ENCODE measurements around the gene RASL11A.
"Not testable (repeated sequence)": the region's sequence is repeated elsewhere in the genome, so short reads cannot be mapped to it uniquely, and the experiment has no call there.

The RASL11A gene

DNA sequence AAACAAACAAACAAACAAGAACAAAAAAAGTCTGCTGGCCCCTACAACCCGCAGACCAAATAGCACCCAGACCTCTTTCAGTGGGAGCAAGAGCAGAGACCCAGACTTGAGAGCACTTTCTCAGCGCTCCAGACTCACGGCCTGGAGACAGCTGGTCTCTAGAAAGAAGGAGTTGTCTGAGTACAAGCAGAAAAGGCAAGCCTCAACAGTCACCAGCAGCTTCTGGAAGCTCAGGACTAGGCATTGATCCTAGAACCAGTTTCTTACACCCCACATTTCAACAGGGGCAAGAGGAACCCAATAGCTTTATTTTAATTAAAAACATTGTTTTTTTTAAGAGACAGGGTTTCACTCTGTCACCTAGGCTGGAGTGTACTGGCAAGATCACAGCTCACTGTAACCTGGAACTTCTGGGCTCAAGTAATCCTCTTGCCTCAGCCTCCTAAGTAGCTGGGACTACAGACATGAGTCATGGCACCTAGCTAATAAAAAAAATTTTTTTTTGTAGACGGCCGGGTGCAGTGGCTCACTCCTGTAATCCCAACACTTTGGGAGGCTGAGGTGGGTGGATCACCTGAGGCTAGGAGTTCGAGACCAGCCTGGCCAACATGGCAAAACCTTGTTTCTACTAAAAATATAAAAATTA lies 30.4 kb downstream of the RASL11A start:
- no peak for DNase-seq

DNA sequence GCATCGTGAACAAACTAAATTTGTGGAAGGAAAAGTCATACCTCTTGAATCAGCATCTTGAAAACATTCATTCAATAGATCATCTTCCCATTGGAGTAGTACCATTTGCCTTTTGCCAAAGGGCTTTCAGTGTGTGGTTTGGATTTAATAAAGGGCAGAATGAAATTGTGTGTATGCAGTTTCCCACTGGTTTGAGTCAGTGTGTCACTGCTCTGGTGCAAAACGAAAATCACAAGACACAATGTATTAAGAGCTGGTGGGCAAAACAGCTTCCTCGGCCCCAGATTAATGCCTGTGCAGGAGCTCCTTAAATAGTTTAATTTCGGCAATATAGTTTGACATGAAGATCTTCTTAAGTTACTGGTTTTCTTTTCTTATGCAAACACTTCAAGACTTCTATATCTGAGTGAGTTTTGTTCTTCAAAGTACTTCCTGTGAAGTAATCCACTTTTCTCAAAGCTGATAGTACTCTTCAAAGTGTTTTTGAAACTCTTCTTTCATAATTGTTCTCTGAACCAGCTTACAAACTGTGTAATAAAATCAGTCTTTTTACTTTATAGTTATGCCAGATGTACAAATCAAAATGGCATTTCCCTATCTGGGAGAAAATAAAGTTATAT lies 32.1 kb downstream of the RASL11A start:
- no peak for DNase-seq

DNA sequence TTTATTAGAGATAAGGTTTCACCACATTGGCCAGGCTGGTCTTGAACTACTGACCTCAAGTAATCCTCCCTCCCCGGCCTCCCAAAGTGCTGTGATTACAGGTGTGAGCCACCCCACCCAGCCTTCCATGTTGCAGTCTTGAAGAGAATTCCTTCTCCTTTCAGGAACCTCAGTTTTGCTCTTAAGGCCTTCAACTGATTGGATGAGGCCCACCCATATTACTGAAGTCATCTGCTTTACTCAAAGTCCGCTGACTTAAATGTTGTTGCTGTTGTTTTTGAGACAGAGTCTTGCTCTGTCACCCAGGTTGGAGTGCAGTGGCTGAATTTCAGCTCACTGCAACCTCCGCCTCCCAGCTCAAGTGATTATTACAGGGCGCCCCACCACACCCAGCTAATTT lies 33.5 kb downstream of the RASL11A start:
- DNase-seq = no peak

DNA sequence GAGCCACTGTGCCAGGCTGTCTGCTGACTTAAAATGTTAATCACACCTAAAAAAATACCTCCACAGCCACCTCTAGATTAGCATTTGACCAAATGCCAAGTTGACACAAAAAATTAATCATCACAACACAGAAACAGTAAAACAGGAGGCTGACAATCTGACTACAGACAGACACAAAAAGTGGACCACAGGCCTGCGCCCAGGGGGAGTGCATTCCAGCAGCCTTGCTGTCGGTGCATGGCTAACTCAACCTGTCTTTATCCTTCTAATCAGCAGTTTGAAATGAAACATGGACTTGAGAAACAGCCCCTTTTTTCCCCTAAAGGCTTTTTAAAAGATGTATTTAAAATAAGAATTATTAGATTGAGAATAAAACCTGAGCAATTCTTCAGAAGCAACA lies 34.0 kb downstream of the RASL11A start:
- DNase-seq = no peak

DNA sequence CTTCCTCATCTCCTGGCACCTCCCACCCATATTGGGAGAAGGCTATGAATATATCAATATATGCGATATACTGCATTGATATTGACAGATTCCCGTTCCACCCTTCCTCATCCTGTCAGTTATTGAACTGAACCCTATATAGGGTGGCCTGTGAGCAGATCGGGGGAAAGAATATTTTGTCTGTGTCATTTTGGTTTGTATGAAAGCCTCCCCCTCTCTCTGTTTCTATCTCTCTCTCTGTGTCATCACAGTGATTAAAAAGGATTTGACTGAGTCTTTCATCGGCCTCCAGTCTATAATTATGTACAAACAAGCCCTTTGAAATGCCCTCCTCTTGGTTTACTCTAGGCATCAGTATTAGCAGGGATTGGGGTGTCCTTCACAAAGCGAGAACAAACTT lies 35.7 kb downstream of the RASL11A start:
- no peak for DNase-seq

DNA sequence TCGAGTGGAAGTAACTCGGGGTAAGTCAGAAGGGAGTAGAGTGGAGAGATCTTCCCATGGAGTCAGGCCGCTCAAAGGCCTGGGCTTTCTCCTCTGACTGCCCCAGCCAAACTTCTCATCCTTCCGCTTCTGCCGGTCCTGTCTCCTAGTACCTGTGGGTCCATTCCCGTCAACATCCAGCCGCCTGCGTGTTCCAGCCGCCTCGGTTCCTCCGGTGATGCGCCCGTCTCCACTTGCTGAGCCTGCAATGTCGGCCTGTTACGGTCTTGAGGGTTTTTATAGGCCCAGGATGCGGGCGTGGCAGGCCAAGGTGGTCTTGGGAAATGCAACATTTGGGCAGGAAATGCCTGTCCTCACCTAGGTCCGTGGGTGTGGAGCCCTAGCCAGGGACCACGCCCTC lies 38.3 kb downstream of the RASL11A start:
- DNase-seq = no peak

DNA sequence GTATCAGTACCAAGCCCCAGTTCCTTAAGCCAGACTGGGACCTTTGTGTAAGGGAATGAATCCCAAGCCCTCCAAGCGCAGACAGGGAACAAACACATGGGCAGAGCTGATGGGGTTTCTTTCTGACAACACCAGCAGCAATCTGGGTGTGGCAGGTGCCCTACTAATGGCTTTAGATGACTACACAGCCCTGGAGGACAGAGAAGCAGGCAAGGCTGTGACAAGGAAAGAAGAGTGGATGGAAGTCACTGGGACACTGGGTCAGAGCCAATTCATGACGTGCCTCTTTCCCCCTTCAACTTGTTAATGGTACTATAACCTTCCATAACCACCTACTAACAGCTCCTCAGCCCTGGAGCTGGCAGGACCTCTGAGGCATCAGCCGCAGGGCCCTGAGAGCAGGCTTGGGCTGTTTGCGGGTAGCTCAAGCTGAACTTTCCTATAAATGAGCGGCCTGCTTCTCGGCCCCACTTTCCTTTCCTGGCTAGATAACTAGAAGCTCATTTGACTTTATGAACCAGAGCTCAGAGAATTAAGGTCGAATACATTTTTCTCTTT lies 38.9 kb downstream of the RASL11A start:
- DNase-seq = no peak

DNA sequence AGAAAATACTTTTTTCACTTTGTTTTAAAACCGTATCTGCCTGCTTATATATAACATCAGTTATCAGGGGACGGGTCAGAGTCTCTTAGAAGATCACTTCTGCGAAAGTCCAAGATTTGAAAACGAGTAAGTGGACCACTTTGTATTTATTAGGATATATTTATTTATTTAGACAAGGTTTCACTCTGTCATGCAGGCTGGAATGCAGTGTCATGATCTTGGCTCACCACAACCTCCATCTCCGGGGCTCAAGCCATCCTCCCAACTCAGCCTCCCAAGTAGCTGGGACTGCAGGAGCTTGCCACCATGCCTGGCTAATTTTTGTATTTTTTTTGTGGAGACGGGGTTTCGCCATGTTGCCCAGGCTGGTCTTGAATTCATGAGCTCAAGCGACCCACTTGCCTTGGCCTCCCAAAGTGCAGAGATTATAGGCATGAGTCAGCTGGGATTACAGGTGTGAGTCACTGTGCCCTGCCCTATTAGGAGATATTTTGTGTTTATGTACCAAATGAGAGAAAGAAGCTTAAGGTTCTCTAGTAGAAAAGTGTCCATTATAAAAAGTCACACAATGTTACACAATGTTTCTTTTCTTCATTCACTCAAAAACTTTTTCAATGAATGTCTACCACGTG lies 39.5 kb downstream of the RASL11A start:
- DNase-seq = no peak

DNA sequence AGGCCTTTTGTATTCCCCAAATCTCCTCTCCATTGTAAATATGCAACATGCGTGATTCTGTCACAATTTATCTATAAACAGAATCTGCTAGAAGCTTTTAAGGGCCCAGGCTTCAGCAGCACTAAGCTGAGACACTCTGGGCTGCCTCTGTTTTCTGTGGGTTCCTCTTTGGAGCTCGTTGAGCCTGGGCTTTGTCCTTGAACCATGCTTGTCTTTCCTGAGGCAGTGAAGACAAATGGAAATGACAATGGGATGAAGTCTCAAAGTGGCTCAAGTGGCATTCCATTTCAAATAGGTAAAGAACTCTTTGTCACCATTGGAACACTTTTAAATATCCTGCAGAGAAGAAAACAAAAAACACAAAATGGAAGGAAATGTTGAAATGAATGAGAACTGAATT lies 40.3 kb downstream of the RASL11A start:
- no peak for DNase-seq

DNA sequence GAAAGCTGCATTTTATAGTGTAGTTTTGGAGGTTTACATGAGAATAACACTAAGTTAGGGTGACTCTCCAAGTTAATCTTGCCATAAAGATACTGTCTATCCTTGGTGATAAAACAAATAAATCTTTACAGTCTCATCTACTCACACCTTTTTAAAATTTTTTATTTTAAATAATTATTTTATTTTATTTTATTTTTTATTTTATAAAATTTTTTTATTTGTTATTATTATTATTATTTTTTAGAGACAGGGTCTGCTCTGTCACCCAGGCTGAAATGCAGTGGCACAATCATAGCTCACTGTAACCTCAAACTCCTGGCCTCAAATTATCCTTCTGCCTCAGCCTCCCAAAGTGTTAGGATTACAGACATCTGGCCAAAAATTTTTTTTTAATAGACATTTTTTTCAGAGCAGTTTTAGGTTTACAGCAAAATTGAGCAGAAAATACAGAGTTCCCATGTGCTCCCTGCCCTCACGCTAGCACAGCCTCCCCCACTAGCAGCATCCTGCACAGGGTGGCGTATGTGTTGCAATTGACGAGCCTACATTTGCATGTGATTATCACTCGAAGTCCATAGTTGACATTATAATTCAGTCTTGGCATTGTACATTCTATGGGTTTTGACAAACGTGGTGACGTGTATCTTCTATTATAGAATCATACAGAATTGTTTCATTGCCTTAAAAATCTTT lies 41.0 kb downstream of the RASL11A start:
- no peak for DNase-seq

DNA sequence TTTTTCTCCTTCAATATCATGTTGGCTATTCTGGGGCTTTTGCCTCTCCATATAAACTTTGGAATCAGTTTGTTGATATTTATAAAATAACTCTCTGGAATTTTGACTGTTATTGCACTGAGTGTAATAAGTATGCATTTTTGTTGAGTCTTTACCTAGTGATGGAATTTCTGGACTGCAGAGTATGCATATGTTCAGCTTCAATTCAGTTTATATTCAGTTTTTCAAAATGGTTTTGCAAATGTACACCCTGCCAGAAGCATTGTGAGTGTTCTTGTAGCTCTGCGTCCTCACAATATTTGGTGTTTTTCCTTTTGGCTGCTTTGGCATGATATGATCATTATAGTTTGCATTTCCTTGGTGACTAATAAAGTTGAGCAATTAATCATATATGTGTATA lies 43.1 kb downstream of the RASL11A start:
- DNase-seq = no peak

DNA sequence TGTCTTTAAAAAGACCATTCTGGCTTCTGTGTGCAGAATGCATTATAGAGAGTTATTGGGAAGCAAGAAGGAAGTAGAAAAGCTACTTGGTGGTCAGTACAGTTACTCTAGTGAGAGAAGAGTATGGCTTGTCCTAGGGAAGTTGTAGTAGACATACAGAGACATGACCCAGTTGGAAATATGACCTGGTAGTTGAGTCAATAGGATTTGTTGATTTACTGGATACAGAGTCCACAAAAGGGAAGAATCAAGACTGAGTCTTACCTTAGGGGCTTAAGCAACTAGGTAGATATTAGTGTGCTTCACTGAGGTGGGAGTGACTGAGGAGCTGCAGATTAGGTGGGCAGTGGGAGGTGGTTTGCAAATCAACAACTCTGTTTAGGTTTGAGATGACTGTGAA lies 48.8 kb downstream of the RASL11A start:
- DNase-seq = no peak

DNA sequence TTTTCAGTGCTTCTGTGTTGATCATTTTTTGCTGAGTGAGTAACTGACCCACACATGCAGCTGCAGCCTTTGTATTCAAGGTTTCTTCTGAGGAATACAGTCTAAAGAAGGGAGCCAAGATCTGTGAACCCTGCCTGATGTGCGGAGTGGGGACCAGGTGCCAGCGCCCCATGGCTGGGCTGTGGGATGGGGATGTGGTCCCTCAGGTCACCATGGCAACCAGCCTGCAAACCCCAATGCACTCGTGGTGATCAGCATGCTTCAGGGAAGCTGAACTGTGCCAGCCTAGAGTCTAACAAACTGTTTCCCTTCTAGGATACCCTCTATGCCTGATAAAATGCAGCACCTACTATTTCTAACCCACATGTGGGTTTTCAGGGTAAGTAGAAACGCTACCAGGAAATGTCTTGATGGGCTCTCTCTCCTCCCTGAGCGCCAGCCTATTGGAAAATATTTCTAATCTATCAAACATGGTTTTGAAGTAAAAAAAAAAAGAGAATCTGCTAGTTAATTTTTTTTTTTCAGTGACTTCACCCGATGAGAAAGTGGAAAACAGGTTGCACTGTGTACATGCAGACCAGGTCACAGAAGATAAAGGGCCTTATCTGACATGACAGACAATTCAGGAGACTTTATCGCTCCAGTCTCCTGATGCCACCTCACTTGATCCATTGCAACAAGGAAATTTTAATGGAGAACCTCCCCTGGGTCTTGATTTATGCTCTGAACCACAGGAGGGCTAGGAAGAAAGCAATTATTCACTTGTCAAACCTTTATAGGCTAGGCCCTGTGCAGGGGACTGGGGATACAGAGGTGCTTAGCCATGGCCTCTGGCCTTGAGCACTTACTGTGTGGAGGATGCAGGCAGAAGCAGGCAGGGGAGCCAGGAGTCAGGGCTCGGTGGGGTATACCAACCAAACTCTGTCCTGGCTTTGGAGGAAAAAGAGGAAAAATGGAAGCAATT lies 51.1 kb downstream of the RASL11A start:
- DNase-seq = no peak

DNA sequence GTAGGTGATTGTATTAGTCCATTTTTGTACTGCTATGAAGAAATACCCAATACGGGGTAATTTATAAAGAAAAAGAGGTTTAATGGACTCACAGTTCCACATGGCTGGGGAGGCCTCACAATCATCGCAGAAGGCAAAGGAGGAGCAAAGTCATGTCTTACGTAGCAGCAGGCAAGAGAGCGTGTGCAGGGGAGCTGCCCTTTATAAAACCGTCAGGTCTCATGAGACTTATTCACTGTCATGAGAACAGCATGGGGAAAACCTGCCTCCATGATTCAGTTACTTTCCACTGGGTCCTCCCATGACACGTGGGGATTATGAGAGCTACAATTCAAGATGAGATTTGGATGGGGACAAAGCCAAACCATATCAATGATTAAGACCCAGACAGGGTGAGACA lies 51.8 kb downstream of the RASL11A start:
- not testable (repeated sequence) for DNase-seq

Measured in NCI-H187 treated with DMSO at 0.1 percent for 48 hours (cell line).